CD4-positive, alpha-beta T cell treated with Interleukin-17A for 1 hour (primary cell): ENCODE data around the gene OR1E2.
"Not testable (repeated sequence)": the region's sequence is repeated elsewhere in the genome, so short reads cannot be mapped to it uniquely, and the experiment has no call there.

Source experiments
- DNase-seq: peaks from one replicate; pipeline ENCODE4 v3.0.0-alpha.2; 2020

The OR1E2 gene, protein sequence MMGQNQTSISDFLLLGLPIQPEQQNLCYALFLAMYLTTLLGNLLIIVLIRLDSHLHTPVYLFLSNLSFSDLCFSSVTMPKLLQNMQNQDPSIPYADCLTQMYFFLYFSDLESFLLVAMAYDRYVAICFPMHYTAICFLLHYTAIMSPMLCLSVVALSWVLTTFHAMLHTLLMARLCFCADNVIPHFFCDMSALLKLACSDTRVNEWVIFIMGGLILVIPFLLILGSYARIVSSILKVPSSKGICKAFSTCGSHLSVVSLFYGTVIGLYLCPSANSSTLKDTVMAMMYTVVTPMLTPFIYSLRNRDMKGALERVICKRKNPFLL

GRCh38 chr17:3433741-3434140 is at the start of gene OR1E2:
Gene OR1E2 (minus strand): TSS chr17:3433841. CDS start chr17:3433841, 0 bp downstream.
- no peak for DNase-seq

- DNase-seq = no peak
These were observed 49.2 kb upstream of the OR1E2 start for GRCh38 chr17:3482852-3483251.

GRCh38 chr17:3479988-3480387 is 46.3 kb upstream of the OR1E2 start:
- no peak for DNase-seq

DNA sequence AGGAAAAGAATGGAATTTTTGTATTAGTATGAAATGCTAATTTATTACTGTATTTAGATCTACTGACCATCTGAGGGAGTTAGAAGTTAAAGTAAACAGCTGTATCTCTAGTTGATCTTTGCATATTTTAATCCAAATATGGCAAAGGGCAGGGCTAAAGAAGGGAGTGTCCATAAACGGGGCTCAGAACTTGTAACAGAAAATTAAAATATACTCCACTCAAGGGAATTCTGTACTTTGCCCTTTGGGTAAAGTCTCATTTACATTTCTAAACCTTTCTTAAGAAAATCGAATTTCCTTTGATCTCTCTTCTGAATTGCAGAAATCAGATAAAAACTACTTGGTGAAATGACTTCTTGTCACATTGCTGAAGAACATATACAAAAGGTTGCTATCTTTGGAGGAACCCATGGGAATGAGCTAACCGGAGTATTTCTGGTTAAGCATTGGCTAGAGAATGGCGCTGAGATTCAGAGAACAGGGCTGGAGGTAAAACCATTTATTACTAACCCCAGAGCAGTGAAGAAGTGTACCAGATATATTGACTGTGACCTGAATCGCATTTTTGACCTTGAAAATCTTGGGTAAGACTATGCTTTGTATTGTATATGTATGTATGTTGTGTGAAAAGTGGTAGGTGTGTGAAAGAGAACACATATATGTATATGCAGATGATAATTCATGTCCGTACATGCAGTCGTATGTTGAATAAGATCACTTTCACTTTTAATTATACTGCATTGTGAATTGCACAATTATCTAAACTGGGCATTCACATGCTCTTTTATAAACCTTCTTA is 42.4 kb upstream of the OR1E2 start, which contains the start of gene ASPA:
Gene ASPA (plus strand): TSS at position 186 of the 799 bp plus-strand sequence. CDS start 163 bp downstream, at position 349.
- DNase-seq = no peak

- no peak for DNase-seq
These were observed 41.6 kb upstream of the OR1E2 start for GRCh38 chr17:3475251-3475685.

DNA sequence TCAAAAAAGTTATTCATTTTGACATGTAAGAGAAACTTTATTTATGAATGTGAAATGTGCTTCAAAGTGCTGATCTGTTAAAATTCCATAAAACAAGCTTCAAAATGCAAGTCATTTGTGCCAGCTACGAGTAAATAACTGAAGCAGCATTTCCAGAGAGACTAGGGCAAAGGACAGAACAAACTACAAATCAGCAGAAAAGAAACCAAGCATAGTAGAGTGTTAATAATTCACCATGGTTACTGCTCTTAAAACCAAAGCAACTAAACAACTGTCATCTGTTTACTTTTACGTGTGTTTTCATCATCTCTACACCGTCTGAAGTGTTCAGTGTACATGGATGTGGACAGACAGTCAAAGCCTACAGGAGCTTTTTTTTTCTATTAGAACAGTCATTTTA is 40.6 kb upstream of the OR1E2 start:
- DNase-seq = no peak

DNA sequence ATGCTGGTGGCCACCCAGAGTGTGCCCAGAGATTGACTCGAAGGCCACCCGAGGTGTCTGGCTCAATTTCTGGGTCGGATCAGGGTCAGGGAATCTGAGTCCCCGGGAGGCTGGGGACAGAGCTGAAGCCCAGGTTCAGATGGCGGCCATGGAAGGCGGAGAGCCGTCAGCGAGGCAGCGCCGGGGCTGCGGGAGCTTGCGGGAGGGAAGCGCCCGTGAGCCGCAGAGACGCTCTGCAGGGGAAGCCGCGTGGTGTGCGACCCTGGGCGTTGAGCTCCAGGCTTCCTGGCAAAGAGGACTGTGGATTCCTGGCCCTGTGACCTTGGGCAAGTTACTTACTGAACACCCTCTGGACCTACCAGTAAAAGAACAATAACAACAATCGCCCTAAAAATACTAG is 38.5 kb upstream of the OR1E2 start:
- DNase-seq = no peak

DNA sequence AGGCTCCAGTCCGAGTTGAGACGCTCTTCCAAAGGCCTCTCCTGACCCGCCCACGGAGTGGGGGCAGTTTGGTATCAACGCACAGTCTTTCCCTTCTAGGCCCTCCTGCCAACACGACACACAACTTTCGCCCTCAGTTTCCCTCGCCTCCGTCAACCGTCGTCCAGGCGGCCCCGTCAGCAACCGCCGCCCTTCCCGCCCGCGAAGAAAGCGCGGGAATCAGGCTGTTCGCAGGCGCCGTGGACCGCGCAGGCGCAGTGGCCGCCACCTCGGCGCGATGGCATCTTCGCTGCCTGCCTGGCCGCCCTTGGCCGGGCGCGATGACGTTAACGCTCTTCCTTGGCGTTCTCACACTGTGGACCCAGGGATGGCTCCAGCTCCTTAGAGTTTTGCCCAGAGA is 38.0 kb upstream of the OR1E2 start, which contains the start of gene SPATA22:
Gene SPATA22 (minus strand): TSS at position 221 of the 400 bp plus-strand sequence. CDS start 2,494 bp downstream, outside the sequence.
- no peak for DNase-seq

DNA sequence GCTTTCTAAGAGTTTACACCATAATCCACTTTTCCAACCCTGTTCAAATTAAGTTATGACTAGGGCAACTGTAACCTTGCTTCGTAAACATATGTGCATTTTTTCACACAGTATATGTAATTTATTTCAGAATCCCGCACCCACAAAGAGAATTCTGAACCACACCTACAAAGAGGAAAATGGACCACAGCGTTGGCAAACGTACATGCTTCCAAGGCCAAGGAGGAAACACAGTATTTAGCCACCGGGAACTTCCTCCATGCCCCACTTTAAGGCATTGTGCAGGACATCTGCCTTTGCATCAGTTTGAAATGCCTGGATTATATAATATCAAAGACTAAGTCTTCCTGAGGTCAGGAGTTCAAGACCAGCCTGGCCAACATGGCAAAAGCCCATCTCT is 35.9 kb upstream of the OR1E2 start:
- DNase-seq = no peak

- DNase-seq = not testable (repeated sequence)
These were observed 32.7 kb upstream of the OR1E2 start for GRCh38 chr17:3466355-3466754.

- DNase-seq = no peak
These were observed 14.5 kb upstream of the OR1E2 start for GRCh38 chr17:3448059-3448665.

GRCh38 chr17:3447625-3448024 is 14.0 kb upstream of the OR1E2 start:
- DNase-seq = peak; percentile 12

GRCh38 chr17:3440451-3440850 is 6.8 kb upstream of the OR1E2 start:
- no peak for DNase-seq

- DNase-seq = no peak
These were observed 4.7 kb upstream of the OR1E2 start for GRCh38 chr17:3438368-3438767.

GRCh38 chr17:3433215-3433614 is 426 bp downstream of the OR1E2 start:
- DNase-seq = peak; percentile 1

DNA sequence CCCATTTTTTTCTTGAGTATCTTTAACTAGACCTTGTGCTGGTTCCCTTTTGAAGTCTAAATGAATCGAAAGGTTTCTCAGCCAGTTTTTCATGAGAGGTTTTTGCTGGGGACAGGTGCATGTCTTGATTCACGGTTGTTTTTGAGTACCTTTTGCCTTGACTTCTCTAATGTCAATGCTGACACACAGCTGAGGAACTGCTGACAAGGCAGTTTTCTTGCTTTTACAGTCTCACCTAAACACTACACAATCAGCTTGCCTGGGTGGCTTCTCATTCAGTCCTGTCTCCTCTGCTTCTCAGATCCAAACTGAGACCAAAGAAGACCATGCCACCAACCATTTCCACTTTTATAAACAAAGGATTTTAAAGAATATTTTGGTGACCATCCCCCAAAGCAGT is 15.4 kb downstream of the OR1E2 start:
- no peak for DNase-seq

DNA sequence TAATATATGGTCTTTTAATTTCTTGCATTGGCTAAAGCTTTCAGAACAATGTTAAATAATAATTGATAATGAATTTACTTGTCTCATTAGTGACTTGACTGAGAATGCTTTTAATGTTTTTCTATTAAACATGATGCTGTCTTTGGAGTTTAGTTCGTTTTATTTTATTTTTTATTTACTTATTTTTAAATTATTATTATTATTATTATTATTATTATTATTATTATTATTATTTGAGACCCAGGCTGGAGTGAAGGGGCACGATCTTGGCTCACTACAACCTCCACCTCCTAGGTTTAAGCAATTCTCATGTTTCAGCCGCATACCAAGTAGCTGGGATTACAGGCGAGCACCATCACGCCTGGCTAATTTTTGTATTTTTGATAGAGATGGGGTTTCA is 18.0 kb downstream of the OR1E2 start:
- no peak for DNase-seq

DNA sequence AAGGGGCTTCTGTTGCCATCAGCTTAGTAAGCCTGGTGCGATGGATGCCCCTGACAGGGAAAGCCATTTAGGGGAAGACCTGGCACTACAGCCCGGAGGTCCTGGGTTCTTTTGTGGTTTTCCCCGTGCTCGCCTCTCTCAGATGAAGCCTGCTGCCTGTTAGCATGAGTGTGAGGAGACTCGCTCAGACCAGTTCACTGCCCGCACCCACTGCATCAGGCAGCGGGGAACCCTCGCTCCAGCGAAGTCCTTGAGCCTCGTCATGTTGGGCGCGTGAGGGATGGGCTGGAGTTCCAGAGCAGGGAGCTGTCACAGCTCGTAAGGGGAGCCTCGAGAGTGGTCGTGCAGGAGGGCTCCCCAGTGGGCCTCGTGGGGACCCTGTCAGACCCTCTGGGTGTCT is 21.4 kb downstream of the OR1E2 start:
- not testable (repeated sequence) for DNase-seq

GRCh38 chr17:3411070-3411469 is 22.6 kb downstream of the OR1E2 start, which contains the start of gene OR3A3:
Gene OR3A3 (plus strand): TSS chr17:3411370.
- DNase-seq = no peak

DNA sequence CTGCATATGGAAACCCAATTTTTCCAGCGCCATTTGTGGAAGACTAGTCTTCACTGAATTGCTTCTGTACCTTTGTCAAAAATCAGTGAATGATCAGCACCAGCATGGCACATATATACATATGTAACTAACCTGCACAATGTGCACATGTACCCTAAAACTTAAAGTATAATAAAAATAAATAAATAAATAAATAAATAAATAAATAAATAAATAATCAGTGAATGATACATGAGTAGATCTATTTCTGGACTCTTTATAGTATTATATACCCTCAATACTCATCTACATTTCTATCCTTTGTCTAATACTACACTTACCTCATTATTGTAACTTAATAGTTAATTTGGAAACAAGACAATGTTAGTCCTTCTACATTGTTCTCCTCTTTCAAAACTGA is 29.8 kb downstream of the OR1E2 start:
- not testable (repeated sequence) for DNase-seq

DNA sequence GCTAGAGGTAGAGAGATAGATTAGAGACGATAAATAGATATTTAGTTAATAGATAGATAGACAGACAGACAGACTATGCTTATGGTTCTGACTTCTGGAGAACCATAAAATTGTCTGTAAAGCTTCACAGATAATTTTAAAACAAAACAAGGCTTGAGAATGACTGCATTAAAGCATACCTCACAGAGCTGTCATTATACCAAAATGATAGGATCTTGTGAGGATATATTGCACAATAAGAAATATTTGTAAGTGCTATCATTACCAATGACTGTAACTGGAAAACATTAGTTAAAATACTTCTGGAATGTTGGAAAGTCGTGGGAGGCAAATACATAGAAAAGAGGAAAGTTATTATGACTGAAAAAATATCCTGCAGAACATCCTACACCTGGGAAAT is 31.9 kb downstream of the OR1E2 start:
- no peak for DNase-seq

GRCh38 chr17:3400055-3400454 is 33.6 kb downstream of the OR1E2 start:
- DNase-seq = no peak

DNA sequence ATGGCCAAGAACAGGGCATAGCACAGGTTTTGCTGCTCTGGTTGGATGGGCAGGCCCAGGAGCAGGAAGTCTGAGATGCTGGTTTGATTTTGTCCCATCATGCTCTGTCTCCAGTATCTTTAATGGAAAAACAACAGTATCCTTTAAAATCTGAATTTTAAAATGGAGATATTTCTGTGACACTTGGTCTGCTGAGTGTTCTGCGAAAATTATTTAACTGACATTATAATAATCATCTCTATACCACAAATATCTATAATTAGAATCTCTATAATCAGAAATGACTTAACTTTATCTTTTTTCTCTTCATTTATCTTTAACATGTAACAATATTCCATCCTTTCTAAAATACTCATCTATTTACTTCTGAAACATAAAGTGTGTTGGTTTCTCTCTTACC is 35.3 kb downstream of the OR1E2 start, which contains the start of gene OR1E1:
Gene OR1E1 (minus strand): TSS at position 101 of the 400 bp plus-strand sequence. CDS start 0 bp downstream, at position 101.
- DNase-seq = no peak
